HL-60/S4 (cell line): Measurements from ENCODE around the gene BBC3.

Source experiments
- in situ Hi-C: fragments of 300-500 bp; cut with MboI; formaldehyde crosslinking; loops from 2 replicates; pipeline ENCODE4 v1.14.3; 2022; ENCODE audit warnings: low sequenced_read_pairs

The BBC3 gene

GRCh38 chr19:47209319-47210179 is 21.4 kb downstream of the BBC3 start:
- in situ Hi-C loops, result no loop called here

GRCh38 chr19:47203254-47203653 is 27.7 kb downstream of the BBC3 start:
- in situ Hi-C loops, result no loop called here

GRCh38 chr19:47200530-47200929 is 30.5 kb downstream of the BBC3 start:
- in situ Hi-C loops, result no loop called here

GRCh38 chr19:47197141-47197540 is 33.9 kb downstream of the BBC3 start:
- in situ Hi-C loops, result no loop called here

- in situ Hi-C loops, result no loop called here
These were observed 35.6 kb downstream of the BBC3 start for GRCh38 chr19:47195434-47195833.

- in situ Hi-C loops, result no loop called here
These were observed 40.8 kb downstream of the BBC3 start for GRCh38 chr19:47190167-47190727.

- in situ Hi-C loops, result no loop called here
These were observed 42.4 kb downstream of the BBC3 start for GRCh38 chr19:47188507-47189033.

- in situ Hi-C loops, result no loop called here
These were observed 43.2 kb downstream of the BBC3 start for GRCh38 chr19:47187797-47188196.

GRCh38 chr19:47187335-47187655 is 43.7 kb downstream of the BBC3 start:
- in situ Hi-C loops, result no loop called here

GRCh38 chr19:47186446-47187334 is 44.3 kb downstream of the BBC3 start:
- in situ Hi-C loops, result no loop called here

- in situ Hi-C loops, result no loop called here
These were observed 47.4 kb downstream of the BBC3 start for GRCh38 chr19:47183601-47184000.

- in situ Hi-C loops, result no loop called here
These were observed 51.2 kb downstream of the BBC3 start for GRCh38 chr19:47179653-47180310.

GRCh38 chr19:47176627-47177090 is 54.3 kb downstream of the BBC3 start:
- in situ Hi-C loops, result no loop called here

- in situ Hi-C loops, result no loop called here
These were observed 54.9 kb downstream of the BBC3 start for GRCh38 chr19:47176071-47176626.

GRCh38 chr19:47172666-47173455 is 58.1 kb downstream of the BBC3 start:
- in situ Hi-C loops, result no loop called here
